HG03060 (cell line): ENCODE measurements around the gene KCNIP3.

Source experiments
- ATAC-seq: cut with Tn5 transposase; IDR thresholded peaks from one replicate; pipeline ENCODE4 v1.9.1; 2021; ENCODE audit warnings: low read depth, moderate number of reproducible peaks; ENCODE audit not compliant: unreplicated experiment

KCNIP3 gene

GRCh38 chr2:95380731-95381130 lies 83.6 kb downstream of the KCNIP3 start:
- ATAC-seq, result no peak

GRCh38 chr2:95381212-95382191 lies 84.4 kb downstream of the KCNIP3 start:
- no peak for ATAC-seq

- no peak for ATAC-seq
Measured at GRCh38 chr2:95382192-95382591, 85.0 kb downstream of the KCNIP3 start.

GRCh38 chr2:95382686-95383634 lies 85.8 kb downstream of the KCNIP3 start:
- no peak for ATAC-seq

GRCh38 chr2:95383635-95384027 lies 86.5 kb downstream of the KCNIP3 start:
- ATAC-seq, result no peak

- no peak for ATAC-seq
Measured at GRCh38 chr2:95384854-95385569, 87.9 kb downstream of the KCNIP3 start.

- ATAC-seq, result no peak
Measured at GRCh38 chr2:95385570-95385984, 88.4 kb downstream of the KCNIP3 start.

GRCh38 chr2:95386031-95386430 lies 88.9 kb downstream of the KCNIP3 start:
- no peak for ATAC-seq

- no peak for ATAC-seq
Measured at GRCh38 chr2:95387358-95387757, 90.2 kb downstream of the KCNIP3 start.

- ATAC-seq, result no peak
Measured at GRCh38 chr2:95388091-95388692, 91.0 kb downstream of the KCNIP3 start.

- ATAC-seq, result no peak
Measured at GRCh38 chr2:95388856-95389244, 91.7 kb downstream of the KCNIP3 start.

GRCh38 chr2:95389245-95390119 lies 92.3 kb downstream of the KCNIP3 start:
- ATAC-seq, result no peak

- ATAC-seq, result no peak
Measured at GRCh38 chr2:95390272-95390880, 93.2 kb downstream of the KCNIP3 start.

GRCh38 chr2:95390881-95391321 lies 93.8 kb downstream of the KCNIP3 start:
- ATAC-seq, result no peak

- ATAC-seq, result no peak
Measured at GRCh38 chr2:95391641-95392310, 94.6 kb downstream of the KCNIP3 start.

- ATAC-seq, result no peak
Measured at GRCh38 chr2:95392320-95392719, 95.2 kb downstream of the KCNIP3 start.

- ATAC-seq, result no peak
Measured at GRCh38 chr2:95392730-95393455, 95.7 kb downstream of the KCNIP3 start.
